Liver (tissue), 9 donors: ENCODE results near the gene B3GNT9. TPM values are rescaled to one million over a fixed set of nuclear protein-coding genes. Genes with fewer than 3 reads are reported as not detected.
A peak's percentile ranks its signal among the peaks of the same experiment; 100 is the strongest.

Experiments used
- DNase-seq: peaks from one replicate; pipeline ENCODE4 v3.0.0-alpha.2; 2017; ENCODE audit warnings: low spot score
- H3K27ac ChIP-seq, 2 donors: one replicate each; pipeline ENCODE4 v1.7.0; 2013; ENCODE audit warnings: inconsistent platforms in 2 of 2, low read length in 2 of 2, control low read depth in 1 of 2, low read depth in 1 of 2, mild to moderate bottlenecking in 1 of 2
- H3K27me3 ChIP-seq, 4 donors: one replicate each; pipeline versions ENCODE4 v1.6.1 to v1.7.0; 2013; ENCODE audit warnings: low read length in 3 of 4, inconsistent platforms in 1 of 4, mild to moderate bottlenecking in 1 of 4, moderate library complexity in 1 of 4; ENCODE audit not compliant: control insufficient read depth in 4 of 4, insufficient read depth in 4 of 4
- H3K36me3 ChIP-seq, 4 donors: one replicate each; pipeline versions ENCODE4 v1.6.1 to v1.7.0; 2013; ENCODE audit warnings: low read length in 3 of 4, mild to moderate bottlenecking in 3 of 4, low read depth in 1 of 4, moderate library complexity in 1 of 4; ENCODE audit not compliant: control insufficient read depth in 4 of 4, insufficient read depth in 3 of 4
- H3K4me1 ChIP-seq, 4 donors: one replicate each; pipeline versions ENCODE4 v1.6.1 to v1.7.0; 2013; ENCODE audit warnings: low read length in 3 of 4, mild to moderate bottlenecking in 3 of 4, moderate library complexity in 1 of 4; ENCODE audit not compliant: control insufficient read depth in 4 of 4, insufficient read depth in 4 of 4
- H3K4me3 ChIP-seq, 3 donors: one replicate each; pipeline versions ENCODE4 v1.6.1 to v1.7.0; 2013; ENCODE audit warnings: low read length in 3 of 3, control low read depth in 1 of 3, low read depth in 1 of 3, mild to moderate bottlenecking in 1 of 3
- H3K9ac ChIP-seq, 2 donors: one replicate each; pipeline ENCODE4 v1.7.0; 2013; ENCODE audit warnings: low read length in 2 of 2, mild to moderate bottlenecking in 2 of 2, moderate library complexity in 2 of 2, control low read depth in 1 of 2, low read depth in 1 of 2
- H3K9me3 ChIP-seq, 4 donors: one replicate each; pipeline versions ENCODE4 v1.6.1 to v1.7.0; 2013; ENCODE audit warnings: low read length in 3 of 4; ENCODE audit not compliant: control insufficient read depth in 4 of 4
- EGR1 ChIP-seq, 2 donors: IDR thresholded peaks; 2 replicates each; pipeline ENCODE4 v1.6.1; 2016 to 2018; ENCODE audit warnings: antibody characterized with exemption in 2 of 2, low read depth in 2 of 2
- FOXA2 ChIP-seq: IDR thresholded peaks from 2 replicates; pipeline ENCODE4 v1.6.1; 2016; ENCODE audit warnings: antibody characterized with exemption
- GABPA ChIP-seq, 2 donors: IDR thresholded peaks in 1 of 2; conservative IDR thresholded peaks in 1 of 2; 2 replicates each; pipeline ENCODE4 v1.6.1; 2016; ENCODE audit warnings: antibody characterized with exemption in 2 of 2, mild to moderate bottlenecking in 1 of 2, moderate library complexity in 1 of 2
- HNF4A ChIP-seq, 2 donors: conservative IDR thresholded peaks; 2 replicates each; pipeline ENCODE4 v1.6.1; 2016; ENCODE audit warnings: antibody characterized with exemption in 2 of 2, mild to moderate bottlenecking in 2 of 2
- HNF4G ChIP-seq: IDR thresholded peaks from 2 replicates; pipeline ENCODE4 v1.6.1; 2016; ENCODE audit warnings: antibody characterized with exemption
- JUND ChIP-seq, 2 donors: IDR thresholded peaks; 2 replicates each; pipeline ENCODE4 v1.6.1; 2016; ENCODE audit warnings: antibody characterized with exemption in 2 of 2
- RXRA ChIP-seq, 2 donors: IDR thresholded peaks; 2 replicates each; pipeline ENCODE4 v1.6.1; 2017 to 2018; ENCODE audit warnings: antibody characterized with exemption in 2 of 2, mild to moderate bottlenecking in 1 of 2
- SP1 ChIP-seq: IDR thresholded peaks from 2 replicates; pipeline ENCODE4 v1.6.1; 2018; ENCODE audit warnings: antibody characterized with exemption, mild to moderate bottlenecking
- TAF1 ChIP-seq: conservative IDR thresholded peaks from 2 replicates; pipeline ENCODE4 v1.6.1; 2016; ENCODE audit warnings: antibody characterized with exemption, mild to moderate bottlenecking
- YY1 ChIP-seq: IDR thresholded peaks from 2 replicates; pipeline ENCODE4 v1.6.1; 2016; ENCODE audit warnings: antibody characterized with exemption, mild to moderate bottlenecking
- WGBS: extraction: QIAGEN DNeasy Blood & Tissue Kit; methylation state at CpG from one replicate; pipeline ENCODE4 v1.1.7; 2013; 5-methylcytosine and 5-hydroxymethylcytosine counted together
- polyA plus RNA-seq, 2 donors: library from polyadenylated mRNA; stranded (reverse) in 1 of 2; unstranded in 1 of 2; fragments of 200-250 nt in 1 of 2; fragments of >200 nt in 1 of 2; fragmentation: Nextera tagmentation in 1 of 2; extraction: Ambion mirVana in 1 of 2; gene quantifications; one replicate each; pipeline versions ENCODE4 v1.2.1 to v1.2.3, GENCODE V29; 2013 to 2015
- total RNA-seq, 2 donors: library from RNA; depleted of rRNA; stranded (reverse); fragments of >200 nt; gene quantifications; one replicate each; pipeline ENCODE4 v1.2.3, GENCODE V29; 2014
- TF ChIP-seq, protein P1 (sequence below): IDR thresholded peaks from 2 replicates; pipeline ENCODE4 v1.6.1; 2016; ENCODE audit warnings: antibody characterized with exemption
- TF ChIP-seq, protein P2 (sequence below): IDR thresholded peaks from 2 replicates; pipeline ENCODE4 v1.6.1; 2016; ENCODE audit warnings: antibody characterized with exemption
- TF ChIP-seq, protein P3 (sequence below): IDR thresholded peaks from 2 replicates; pipeline ENCODE4 v1.6.1; 2016; ENCODE audit warnings: antibody characterized with exemption
- TF ChIP-seq, protein P4 (sequence below): IDR thresholded peaks from 2 replicates; pipeline ENCODE4 v1.6.1; 2016; ENCODE audit warnings: antibody characterized with exemption, mild to moderate bottlenecking
- TF ChIP-seq, protein P5 (sequence below): fragments of 150-350 bp; IDR thresholded peaks from 2 replicates; pipeline ENCODE4 v1.5.1; 2017; ENCODE audit warnings: improper control_type of control experiment, low read depth, low read length; ENCODE audit not compliant: missing input control
- donor health status: healthy.
- donor health status: healthy.
- donor health status: healthy.
- donor health status: healthy.
- donor health status: healthy.

The B3GNT9 gene
- total and polyA plus RNA-seq, 4 donors: 0.43 to 2.3 (median 1.4) TPM

DNA sequence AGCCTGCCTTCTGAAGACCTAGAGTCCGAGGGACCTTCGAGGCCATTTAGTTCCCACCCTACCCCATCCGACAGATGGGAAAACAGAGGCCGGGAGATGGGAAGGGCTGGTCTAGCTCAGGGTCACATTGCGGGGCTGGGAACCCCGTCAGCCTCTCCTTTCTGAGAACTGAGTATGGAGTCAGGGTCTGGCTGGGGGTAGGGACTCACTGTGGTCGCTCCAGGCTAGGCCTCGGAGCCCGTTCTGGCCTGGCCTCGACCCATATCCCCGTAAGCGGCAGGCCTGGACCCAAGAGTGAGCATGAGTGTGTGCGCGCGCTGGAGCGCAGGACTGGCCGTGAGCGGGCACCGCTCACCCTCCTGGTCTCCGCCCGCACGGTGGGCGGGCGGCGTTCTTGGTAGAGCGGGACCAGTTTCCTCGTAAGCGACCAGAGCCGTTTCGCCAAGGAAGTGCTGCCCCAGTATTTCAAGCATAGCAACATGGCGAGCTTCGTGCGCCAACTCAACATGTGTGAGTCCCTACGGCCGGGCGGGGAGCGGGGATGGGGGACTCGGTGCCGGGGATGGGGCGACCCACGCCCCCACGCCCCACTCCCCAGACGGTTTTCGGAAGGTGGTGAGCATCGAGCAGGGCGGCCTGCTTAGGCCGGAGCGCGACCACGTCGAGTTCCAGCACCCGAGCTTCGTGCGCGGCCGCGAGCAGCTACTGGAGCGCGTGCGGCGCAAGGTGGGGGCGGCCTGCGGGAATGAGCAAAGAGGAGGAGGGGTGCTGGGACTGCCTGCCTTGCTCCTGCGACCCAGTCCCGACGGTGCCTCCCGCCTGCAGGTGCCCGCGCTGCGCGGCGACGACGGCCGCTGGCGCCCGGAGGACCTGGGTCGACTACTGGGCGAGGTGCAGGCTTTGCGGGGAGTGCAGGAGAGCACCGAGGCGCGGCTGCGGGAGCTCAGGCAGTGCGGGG, 14.6 kb upstream of the B3GNT9 start:
- H3K27ac ChIP-seq: no peak overlapping the region
- peaks cover 29 to 50% (median 38%) of the 10 kb centered on the region in 4 donors for H3K4me1 ChIP-seq

DNA sequence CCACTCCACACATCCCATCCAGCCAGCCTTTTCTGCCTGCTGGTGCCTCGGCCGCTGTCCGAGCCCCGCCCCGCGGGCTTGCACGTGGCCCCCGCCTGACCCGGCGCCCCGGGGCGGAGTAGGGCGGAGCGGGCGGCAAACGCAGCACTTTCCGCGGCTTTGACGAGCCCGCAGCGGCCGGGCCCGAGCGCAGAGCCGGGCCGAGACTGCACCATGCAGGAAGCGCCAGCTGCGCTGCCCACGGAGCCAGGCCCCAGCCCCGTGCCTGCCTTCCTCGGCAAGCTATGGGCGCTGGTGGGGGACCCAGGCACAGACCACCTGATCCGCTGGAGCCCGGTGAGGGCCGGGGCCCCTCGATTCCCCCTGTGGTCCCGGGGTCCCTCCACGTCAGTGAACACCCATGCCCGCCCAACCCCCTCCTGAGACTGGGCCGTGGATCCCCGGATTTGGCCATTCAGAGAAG, 13.8 kb upstream of the B3GNT9 start, which contains the start of gene HSF4:
Gene HSF4 (plus strand): TSS at position 147 of the 463 bp plus-strand sequence. CDS start 67 bp downstream, at position 214.
- H3K4me1 ChIP-seq: peaks cover 28 to 44% (median 34%) of the 10 kb centered on the region in 4 donors
- peaks cover 0 to 2% (median 0%) of the 10 kb centered on the region in 4 donors for H3K36me3 ChIP-seq
- DNase-seq: no peak
- 1% methylated on average over 41 of the region's 41 CpGs for WGBS
- no peak within 1 kb of the TSS for H3K27ac ChIP-seq
- H3K27me3 ChIP-seq: no peaks in the 10 kb centered on the region
- peak within 1 kb of the TSS in 2 of 3 donors; percentile 16 to 39 for H3K4me3 ChIP-seq
- no peak within 1 kb of the TSS for H3K9ac ChIP-seq
- no peaks in the 10 kb centered on the region for H3K9me3 ChIP-seq
- TF ChIP-seq YY1 (no peak), EGR1 (IDR thresholded peaks at IDR 0.05; ENCODE audit: low read depth in 2 of 2) (no peak), HNF4A (conservative IDR thresholded peaks at IDR 0.05) (no peak), SP1 (no peak), JUND (IDR thresholded peaks at IDR 0.05) (no peak), RXRA (IDR thresholded peaks at IDR 0.05) (no peak), HNF4G (no peak), GABPA (IDR thresholded peaks at IDR 0.05 in 1 of 2, conservative IDR thresholded peaks at IDR 0.05 in 1 of 2) (no peak)
- TF ChIP-seq, protein P1, sequence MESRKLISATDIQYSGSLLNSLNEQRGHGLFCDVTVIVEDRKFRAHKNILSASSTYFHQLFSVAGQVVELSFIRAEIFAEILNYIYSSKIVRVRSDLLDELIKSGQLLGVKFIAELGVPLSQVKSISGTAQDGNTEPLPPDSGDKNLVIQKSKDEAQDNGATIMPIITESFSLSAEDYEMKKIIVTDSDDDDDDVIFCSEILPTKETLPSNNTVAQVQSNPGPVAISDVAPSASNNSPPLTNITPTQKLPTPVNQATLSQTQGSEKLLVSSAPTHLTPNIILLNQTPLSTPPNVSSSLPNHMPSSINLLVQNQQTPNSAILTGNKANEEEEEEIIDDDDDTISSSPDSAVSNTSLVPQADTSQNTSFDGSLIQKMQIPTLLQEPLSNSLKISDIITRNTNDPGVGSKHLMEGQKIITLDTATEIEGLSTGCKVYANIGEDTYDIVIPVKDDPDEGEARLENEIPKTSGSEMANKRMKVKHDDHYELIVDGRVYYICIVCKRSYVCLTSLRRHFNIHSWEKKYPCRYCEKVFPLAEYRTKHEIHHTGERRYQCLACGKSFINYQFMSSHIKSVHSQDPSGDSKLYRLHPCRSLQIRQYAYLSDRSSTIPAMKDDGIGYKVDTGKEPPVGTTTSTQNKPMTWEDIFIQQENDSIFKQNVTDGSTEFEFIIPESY: no peak
- TF ChIP-seq, protein P2, sequence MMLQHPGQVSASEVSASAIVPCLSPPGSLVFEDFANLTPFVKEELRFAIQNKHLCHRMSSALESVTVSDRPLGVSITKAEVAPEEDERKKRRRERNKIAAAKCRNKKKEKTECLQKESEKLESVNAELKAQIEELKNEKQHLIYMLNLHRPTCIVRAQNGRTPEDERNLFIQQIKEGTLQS: no peak
- TF ChIP-seq, protein P3, sequence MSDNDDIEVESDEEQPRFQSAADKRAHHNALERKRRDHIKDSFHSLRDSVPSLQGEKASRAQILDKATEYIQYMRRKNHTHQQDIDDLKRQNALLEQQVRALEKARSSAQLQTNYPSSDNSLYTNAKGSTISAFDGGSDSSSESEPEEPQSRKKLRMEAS: no peak
- TF ChIP-seq, protein P4, sequence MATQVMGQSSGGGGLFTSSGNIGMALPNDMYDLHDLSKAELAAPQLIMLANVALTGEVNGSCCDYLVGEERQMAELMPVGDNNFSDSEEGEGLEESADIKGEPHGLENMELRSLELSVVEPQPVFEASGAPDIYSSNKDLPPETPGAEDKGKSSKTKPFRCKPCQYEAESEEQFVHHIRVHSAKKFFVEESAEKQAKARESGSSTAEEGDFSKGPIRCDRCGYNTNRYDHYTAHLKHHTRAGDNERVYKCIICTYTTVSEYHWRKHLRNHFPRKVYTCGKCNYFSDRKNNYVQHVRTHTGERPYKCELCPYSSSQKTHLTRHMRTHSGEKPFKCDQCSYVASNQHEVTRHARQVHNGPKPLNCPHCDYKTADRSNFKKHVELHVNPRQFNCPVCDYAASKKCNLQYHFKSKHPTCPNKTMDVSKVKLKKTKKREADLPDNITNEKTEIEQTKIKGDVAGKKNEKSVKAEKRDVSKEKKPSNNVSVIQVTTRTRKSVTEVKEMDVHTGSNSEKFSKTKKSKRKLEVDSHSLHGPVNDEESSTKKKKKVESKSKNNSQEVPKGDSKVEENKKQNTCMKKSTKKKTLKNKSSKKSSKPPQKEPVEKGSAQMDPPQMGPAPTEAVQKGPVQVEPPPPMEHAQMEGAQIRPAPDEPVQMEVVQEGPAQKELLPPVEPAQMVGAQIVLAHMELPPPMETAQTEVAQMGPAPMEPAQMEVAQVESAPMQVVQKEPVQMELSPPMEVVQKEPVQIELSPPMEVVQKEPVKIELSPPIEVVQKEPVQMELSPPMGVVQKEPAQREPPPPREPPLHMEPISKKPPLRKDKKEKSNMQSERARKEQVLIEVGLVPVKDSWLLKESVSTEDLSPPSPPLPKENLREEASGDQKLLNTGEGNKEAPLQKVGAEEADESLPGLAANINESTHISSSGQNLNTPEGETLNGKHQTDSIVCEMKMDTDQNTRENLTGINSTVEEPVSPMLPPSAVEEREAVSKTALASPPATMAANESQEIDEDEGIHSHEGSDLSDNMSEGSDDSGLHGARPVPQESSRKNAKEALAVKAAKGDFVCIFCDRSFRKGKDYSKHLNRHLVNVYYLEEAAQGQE: no peak

More for the DNA sequence above, 14.6 kb upstream of the B3GNT9 start:
- 22% methylated on average over 85 of the region's 85 CpGs for WGBS
- Histone ChIP-seq H3K4me3 (peak overlapping the region in 1 of 3 donors; percentile 39), H3K9me3 (no peaks in the 10 kb centered on the region), H3K9ac (no peak overlapping the region), H3K36me3 (peaks cover 0 to 2% (median 0%) of the 10 kb centered on the region in 4 donors), H3K27me3 (no peaks in the 10 kb centered on the region)
- DNase-seq: no peak
- no peak for TF ChIP-seq TAF1
- no peak for TF ChIP-seq GABPA (IDR thresholded peaks at IDR 0.05 in 1 of 2, conservative IDR thresholded peaks at IDR 0.05 in 1 of 2)
- TF ChIP-seq, protein P1: no peak
- TF ChIP-seq HNF4G: no peak
- TF ChIP-seq, protein P5, sequence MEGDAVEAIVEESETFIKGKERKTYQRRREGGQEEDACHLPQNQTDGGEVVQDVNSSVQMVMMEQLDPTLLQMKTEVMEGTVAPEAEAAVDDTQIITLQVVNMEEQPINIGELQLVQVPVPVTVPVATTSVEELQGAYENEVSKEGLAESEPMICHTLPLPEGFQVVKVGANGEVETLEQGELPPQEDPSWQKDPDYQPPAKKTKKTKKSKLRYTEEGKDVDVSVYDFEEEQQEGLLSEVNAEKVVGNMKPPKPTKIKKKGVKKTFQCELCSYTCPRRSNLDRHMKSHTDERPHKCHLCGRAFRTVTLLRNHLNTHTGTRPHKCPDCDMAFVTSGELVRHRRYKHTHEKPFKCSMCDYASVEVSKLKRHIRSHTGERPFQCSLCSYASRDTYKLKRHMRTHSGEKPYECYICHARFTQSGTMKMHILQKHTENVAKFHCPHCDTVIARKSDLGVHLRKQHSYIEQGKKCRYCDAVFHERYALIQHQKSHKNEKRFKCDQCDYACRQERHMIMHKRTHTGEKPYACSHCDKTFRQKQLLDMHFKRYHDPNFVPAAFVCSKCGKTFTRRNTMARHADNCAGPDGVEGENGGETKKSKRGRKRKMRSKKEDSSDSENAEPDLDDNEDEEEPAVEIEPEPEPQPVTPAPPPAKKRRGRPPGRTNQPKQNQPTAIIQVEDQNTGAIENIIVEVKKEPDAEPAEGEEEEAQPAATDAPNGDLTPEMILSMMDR: no peak
- no peak for TF ChIP-seq FOXA2
